ENCODE measurements around the gene APOH.

- TF ChIP-seq CTCF (IDR thresholded peaks at IDR 0.05): no peak
- TF ChIP-seq POLR2A (IDR thresholded peaks at IDR 0.05): no peak
- no peak for TF ChIP-seq POLR2AphosphoS5 (IDR thresholded peaks at IDR 0.05)
These were observed 57.5 kb downstream of the APOH start for GRCh38 chr17:66171692-66172091.
